ENCODE data around the gene MAPK10.

MAPK10 gene

DNA sequence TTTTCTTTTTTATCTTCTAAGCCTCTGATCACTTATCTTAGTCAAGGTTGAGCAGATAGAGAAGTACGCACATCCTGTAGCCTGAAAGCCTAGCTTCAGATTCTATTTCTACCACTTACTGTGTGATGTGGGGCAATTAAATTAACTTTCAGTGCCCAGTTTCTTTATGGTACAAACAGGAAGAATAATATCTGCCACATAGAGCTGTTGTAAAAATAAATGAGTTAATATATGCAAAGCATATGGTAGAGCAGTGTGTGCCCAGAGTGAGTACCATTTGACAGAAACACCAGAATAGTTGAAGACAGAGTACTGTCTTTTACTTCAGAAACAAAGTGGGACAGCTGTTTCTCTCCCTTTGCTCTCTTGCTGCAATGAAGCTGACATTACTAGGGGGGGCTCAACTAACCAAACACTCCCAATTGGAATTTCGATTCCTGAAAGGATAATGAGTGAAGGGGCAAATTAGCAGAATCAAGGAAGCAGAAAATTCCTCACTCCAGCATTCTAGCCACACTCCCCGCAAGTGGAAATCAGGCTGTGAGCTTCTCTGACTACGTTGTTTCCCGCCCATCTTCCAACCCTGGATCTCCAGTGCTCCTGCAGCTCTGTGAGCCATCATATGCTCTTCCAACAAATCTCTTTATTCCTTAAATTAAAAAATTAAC lies 80.4 kb downstream of the MAPK10 start:
- Histone ChIP-seq H3K36me3 (ENCODE audit: control insufficient read depth in 2 of 2, insufficient read depth in 2 of 2, low read length in 2 of 2) (no peaks in the 10 kb centered on the region), H3K9me3 (ENCODE audit: control insufficient read depth in 2 of 2, low read length in 2 of 2) (no peaks in the 10 kb centered on the region)

DNA sequence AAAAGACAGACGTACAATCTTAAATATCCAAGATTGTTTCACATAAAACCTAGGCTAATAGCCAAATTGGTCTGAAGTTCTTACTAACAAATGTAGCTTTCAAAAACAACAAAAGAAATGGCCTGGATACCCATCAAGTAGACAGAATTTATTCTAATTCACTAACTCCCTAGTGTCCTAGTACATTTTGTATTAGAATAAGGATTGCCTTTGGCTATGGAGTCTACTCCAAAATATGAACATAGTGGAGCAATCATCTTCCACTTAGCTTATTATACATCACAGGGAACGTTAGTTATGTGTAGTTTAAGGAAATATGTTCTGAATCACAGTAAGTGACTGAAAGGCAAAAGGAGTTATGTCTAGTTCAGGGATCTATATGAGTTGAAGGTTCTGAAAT lies 81.7 kb downstream of the MAPK10 start:
- H3K9ac ChIP-seq (ENCODE audit: low read length in 2 of 2): no peak overlapping the region

More for the DNA sequence above, 80.4 kb downstream of the MAPK10 start:
- Histone ChIP-seq H3K9ac (ENCODE audit: low read length in 2 of 2) (no peak overlapping the region), H3K27ac (ENCODE audit: low read length) (no peak overlapping the region), H3K27me3 (ENCODE audit: control insufficient read depth in 1 of 2, insufficient read depth in 2 of 2, low read length in 2 of 2) (no peaks in the 10 kb centered on the region), H3K4me1 (ENCODE audit: control insufficient read depth, insufficient read depth, low read length) (no peaks in the 10 kb centered on the region), H3K4me3 (ENCODE audit: low read length in 2 of 2) (no peak overlapping the region)

DNA sequence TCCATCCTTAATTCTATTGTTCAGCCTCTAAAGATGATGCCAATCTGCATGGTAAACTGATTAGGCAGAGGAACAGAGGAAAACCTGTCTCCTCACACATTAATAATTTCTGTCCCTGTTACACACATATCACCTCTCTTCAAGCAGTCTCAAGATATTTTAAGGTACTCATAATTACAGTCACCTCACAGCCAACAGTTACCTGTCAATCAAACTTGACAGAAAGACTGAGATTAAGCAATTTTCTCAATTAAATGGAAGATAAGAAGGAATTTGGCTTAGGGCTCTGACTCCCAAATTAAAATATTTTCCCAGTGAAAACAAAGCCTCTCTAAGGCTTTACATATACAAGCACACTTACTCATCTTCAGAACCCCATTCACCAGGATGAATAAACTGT lies 85.2 kb downstream of the MAPK10 start:
- no peaks in the 10 kb centered on the region for H3K9me3 ChIP-seq (ENCODE audit: control insufficient read depth in 2 of 2, low read length in 2 of 2)
- no peak overlapping the region for H3K27ac ChIP-seq (ENCODE audit: low read length)
- no peaks in the 10 kb centered on the region for H3K27me3 ChIP-seq (ENCODE audit: control insufficient read depth in 1 of 2, insufficient read depth in 2 of 2, low read length in 2 of 2)
- H3K4me1 ChIP-seq (ENCODE audit: control insufficient read depth, insufficient read depth, low read length): no peaks in the 10 kb centered on the region
- H3K4me3 ChIP-seq (ENCODE audit: low read length in 2 of 2): no peak overlapping the region
- no peak overlapping the region for H3K9ac ChIP-seq (ENCODE audit: low read length in 2 of 2)
- H3K36me3 ChIP-seq (ENCODE audit: control insufficient read depth in 2 of 2, insufficient read depth in 2 of 2, low read length in 2 of 2): no peaks in the 10 kb centered on the region

More for the DNA sequence above, 81.7 kb downstream of the MAPK10 start:
- Histone ChIP-seq H3K27me3 (ENCODE audit: control insufficient read depth in 1 of 2, insufficient read depth in 2 of 2, low read length in 2 of 2) (no peaks in the 10 kb centered on the region), H3K36me3 (ENCODE audit: control insufficient read depth in 2 of 2, insufficient read depth in 2 of 2, low read length in 2 of 2) (no peaks in the 10 kb centered on the region), H3K4me1 (ENCODE audit: control insufficient read depth, insufficient read depth, low read length) (no peaks in the 10 kb centered on the region), H3K27ac (ENCODE audit: low read length) (no peak overlapping the region), H3K4me3 (ENCODE audit: low read length in 2 of 2) (no peak overlapping the region), H3K9me3 (ENCODE audit: control insufficient read depth in 2 of 2, low read length in 2 of 2) (no peaks in the 10 kb centered on the region)

DNA sequence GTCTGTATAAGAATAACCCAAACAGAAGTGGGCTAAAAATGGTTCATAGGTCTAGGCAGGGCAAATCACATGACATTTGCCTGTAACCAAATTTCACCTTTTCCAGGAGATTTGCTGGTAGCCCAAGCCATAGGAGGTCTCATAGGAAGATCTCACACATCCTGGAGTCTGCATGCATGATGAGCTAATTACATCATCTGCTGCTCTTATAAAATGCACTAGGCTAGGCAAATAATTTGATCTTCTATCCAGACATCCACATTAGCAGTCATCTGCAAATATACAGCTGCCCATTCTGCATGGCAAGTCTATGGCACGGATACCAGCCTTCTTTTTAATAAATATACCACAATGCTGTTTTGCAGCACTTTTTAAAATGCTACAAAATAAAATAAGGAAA lies 87.2 kb downstream of the MAPK10 start:
- Histone ChIP-seq H3K27me3 (ENCODE audit: control insufficient read depth in 1 of 2, insufficient read depth in 2 of 2, low read length in 2 of 2) (no peaks in the 10 kb centered on the region), H3K4me3 (ENCODE audit: low read length in 2 of 2) (no peak overlapping the region), H3K9me3 (ENCODE audit: control insufficient read depth in 2 of 2, low read length in 2 of 2) (no peaks in the 10 kb centered on the region), H3K27ac (ENCODE audit: low read length) (no peak overlapping the region), H3K36me3 (ENCODE audit: control insufficient read depth in 2 of 2, insufficient read depth in 2 of 2, low read length in 2 of 2) (no peaks in the 10 kb centered on the region), H3K4me1 (ENCODE audit: control insufficient read depth, insufficient read depth, low read length) (no peaks in the 10 kb centered on the region), H3K9ac (ENCODE audit: low read length in 2 of 2) (no peak overlapping the region)

DNA sequence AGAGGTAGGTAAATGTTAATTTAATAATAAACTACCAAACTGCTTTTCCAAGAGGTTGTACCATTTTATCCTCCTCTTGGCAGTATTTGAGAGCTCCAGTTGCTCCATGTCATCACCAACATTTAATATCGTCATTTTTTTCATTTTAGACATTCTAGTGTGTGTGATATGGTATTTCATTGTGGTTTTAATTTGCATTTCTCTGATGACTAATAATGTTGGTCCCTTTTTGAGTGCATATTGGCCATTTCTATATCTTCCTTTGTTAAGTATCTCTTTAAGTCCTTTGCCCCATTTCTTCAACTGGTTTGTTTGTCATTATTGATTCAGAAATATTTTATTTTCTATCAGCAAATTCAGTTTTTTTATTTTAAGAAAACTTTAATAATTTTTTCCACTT lies 88.8 kb downstream of the MAPK10 start:
- H3K4me3 ChIP-seq (ENCODE audit: low read length in 2 of 2): no peak overlapping the region

DNA sequence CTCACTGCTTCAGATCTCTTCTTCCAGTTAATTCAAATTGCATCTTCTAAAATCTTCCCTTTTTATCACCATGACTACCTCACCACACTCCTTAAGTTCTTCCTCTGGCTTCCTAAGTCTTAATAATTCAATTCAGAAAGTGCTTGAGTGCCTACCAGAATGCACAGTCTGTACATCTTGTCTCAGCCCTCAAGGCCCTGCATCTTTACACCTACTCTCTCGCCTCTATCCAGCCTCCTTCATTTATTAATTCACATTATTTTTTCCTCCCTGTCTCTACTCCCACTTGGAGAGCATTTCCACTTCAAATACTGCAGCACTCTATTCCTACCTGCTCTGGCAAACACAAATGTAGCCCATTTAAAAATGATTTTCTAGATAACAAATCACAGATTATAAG lies 90.5 kb downstream of the MAPK10 start:
- Histone ChIP-seq H3K27me3 (ENCODE audit: control insufficient read depth in 1 of 2, insufficient read depth in 2 of 2, low read length in 2 of 2) (no peaks in the 10 kb centered on the region), H3K4me1 (ENCODE audit: control insufficient read depth, insufficient read depth, low read length) (no peaks in the 10 kb centered on the region), H3K9me3 (ENCODE audit: control insufficient read depth in 2 of 2, low read length in 2 of 2) (no peaks in the 10 kb centered on the region), H3K27ac (ENCODE audit: low read length) (no peak overlapping the region), H3K36me3 (ENCODE audit: control insufficient read depth in 2 of 2, insufficient read depth in 2 of 2, low read length in 2 of 2) (no peaks in the 10 kb centered on the region), H3K4me3 (ENCODE audit: low read length in 2 of 2) (no peak overlapping the region), H3K9ac (ENCODE audit: low read length in 2 of 2) (no peak overlapping the region)

More for the DNA sequence above, 88.8 kb downstream of the MAPK10 start:
- Histone ChIP-seq H3K9me3 (ENCODE audit: control insufficient read depth in 2 of 2, low read length in 2 of 2) (no peaks in the 10 kb centered on the region), H3K36me3 (ENCODE audit: control insufficient read depth in 2 of 2, insufficient read depth in 2 of 2, low read length in 2 of 2) (no peaks in the 10 kb centered on the region), H3K4me1 (ENCODE audit: control insufficient read depth, insufficient read depth, low read length) (no peaks in the 10 kb centered on the region), H3K9ac (ENCODE audit: low read length in 2 of 2) (no peak overlapping the region), H3K27me3 (ENCODE audit: control insufficient read depth in 1 of 2, insufficient read depth in 2 of 2, low read length in 2 of 2) (no peaks in the 10 kb centered on the region), H3K27ac (ENCODE audit: low read length) (no peak overlapping the region)

DNA sequence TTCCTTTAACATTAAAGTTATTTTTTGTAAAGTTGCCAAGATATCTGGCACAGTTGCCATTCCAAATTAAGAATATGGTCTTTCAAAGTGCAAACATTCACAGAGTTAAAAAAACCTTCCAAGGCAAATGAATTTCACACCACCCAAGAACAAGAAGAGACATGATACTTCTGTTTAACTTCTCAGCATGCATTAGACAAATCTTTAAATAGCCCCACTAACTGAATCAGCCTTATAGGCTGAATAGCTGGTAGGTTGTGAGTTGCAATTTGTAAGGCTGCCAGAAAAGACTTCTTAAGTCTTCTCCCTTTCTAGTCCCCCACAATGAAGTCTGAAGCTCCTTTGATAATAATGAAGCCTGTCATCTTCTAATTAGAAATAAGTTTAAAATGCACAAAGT lies 95.6 kb downstream of the MAPK10 start:
- no peaks in the 10 kb centered on the region for H3K36me3 ChIP-seq (ENCODE audit: control insufficient read depth in 2 of 2, insufficient read depth in 2 of 2, low read length in 2 of 2)
- no peak overlapping the region for H3K27ac ChIP-seq (ENCODE audit: low read length)
- H3K9me3 ChIP-seq (ENCODE audit: control insufficient read depth in 2 of 2, low read length in 2 of 2): no peaks in the 10 kb centered on the region
- no peaks in the 10 kb centered on the region for H3K27me3 ChIP-seq (ENCODE audit: control insufficient read depth in 1 of 2, insufficient read depth in 2 of 2, low read length in 2 of 2)
- no peaks in the 10 kb centered on the region for H3K4me1 ChIP-seq (ENCODE audit: control insufficient read depth, insufficient read depth, low read length)
- H3K9ac ChIP-seq (ENCODE audit: low read length in 2 of 2): no peak overlapping the region
- no peak overlapping the region for H3K4me3 ChIP-seq (ENCODE audit: low read length in 2 of 2)

DNA sequence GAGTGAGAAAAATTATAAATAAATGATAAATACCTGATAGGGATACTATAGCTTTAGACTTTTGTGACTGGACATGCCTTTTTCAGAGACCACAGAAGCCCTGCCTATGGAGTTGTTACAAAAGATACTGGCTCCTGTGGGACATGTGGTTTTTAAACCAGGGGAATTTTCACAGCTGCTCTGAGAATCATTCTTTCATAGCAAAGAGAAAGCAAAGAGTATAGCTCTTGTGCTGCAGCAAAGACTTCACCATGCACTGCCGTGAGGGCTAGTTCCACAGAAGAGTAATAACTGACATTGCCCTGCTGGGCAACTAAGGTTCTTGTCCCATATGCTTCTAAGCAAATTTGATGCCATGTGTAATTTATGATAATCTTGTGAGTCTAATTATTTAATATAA lies 98.2 kb downstream of the MAPK10 start:
- Histone ChIP-seq H3K27ac (ENCODE audit: low read length) (no peak overlapping the region), H3K27me3 (ENCODE audit: control insufficient read depth in 1 of 2, insufficient read depth in 2 of 2, low read length in 2 of 2) (no peaks in the 10 kb centered on the region), H3K36me3 (ENCODE audit: control insufficient read depth in 2 of 2, insufficient read depth in 2 of 2, low read length in 2 of 2) (no peaks in the 10 kb centered on the region), H3K9me3 (ENCODE audit: control insufficient read depth in 2 of 2, low read length in 2 of 2) (no peaks in the 10 kb centered on the region), H3K9ac (ENCODE audit: low read length in 2 of 2) (no peak overlapping the region), H3K4me3 (ENCODE audit: low read length in 2 of 2) (no peak overlapping the region), H3K4me1 (ENCODE audit: control insufficient read depth, insufficient read depth, low read length) (no peaks in the 10 kb centered on the region)

DNA sequence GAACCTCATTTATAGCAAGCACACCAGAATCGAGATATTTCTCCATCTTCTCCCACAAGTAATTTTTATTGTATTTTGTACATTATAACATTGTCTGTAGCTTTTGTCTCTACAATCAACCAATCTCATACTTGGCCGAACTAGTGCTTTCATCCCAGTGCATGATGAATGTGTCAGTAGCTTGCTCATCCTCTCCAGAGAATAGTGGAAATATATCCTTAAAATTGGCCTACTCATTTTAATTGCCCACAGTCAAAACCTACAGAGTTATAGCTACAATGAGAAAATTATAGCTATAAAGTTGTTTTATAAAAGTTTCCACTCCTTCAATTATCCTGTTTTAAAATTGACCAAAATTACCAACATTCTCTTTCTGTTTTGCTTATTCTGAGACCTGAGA lies 103.8 kb downstream of the MAPK10 start:
- Histone ChIP-seq H3K9me3 (ENCODE audit: control insufficient read depth in 2 of 2, low read length in 2 of 2) (no peaks in the 10 kb centered on the region), H3K27me3 (ENCODE audit: control insufficient read depth in 1 of 2, insufficient read depth in 2 of 2, low read length in 2 of 2) (no peaks in the 10 kb centered on the region), H3K4me1 (ENCODE audit: control insufficient read depth, insufficient read depth, low read length) (no peaks in the 10 kb centered on the region), H3K4me3 (ENCODE audit: low read length in 2 of 2) (no peak overlapping the region), H3K36me3 (ENCODE audit: control insufficient read depth in 2 of 2, insufficient read depth in 2 of 2, low read length in 2 of 2) (no peaks in the 10 kb centered on the region), H3K27ac (ENCODE audit: low read length) (no peak overlapping the region), H3K9ac (ENCODE audit: low read length in 2 of 2) (no peak overlapping the region)

DNA sequence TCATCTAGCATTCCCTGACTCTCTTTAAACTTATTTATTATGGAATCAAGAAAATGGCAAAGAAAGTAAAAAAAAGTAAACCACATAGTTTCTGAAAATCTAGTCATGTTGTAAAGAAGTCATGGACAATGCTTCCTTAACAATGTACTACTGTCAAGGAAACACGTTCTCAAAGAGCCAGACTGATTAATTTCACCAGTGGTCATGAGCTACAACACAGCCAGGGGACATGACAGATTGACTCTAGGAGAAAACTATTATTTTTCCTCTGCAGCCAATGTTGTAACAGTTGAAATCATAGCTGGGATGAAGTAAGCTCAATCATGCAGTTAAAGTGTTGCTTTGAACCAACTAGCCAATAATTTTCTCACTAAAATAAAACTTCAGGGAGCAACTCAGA lies 109.2 kb downstream of the MAPK10 start:
- Histone ChIP-seq H3K4me3 (ENCODE audit: low read length in 2 of 2) (no peak overlapping the region), H3K9ac (ENCODE audit: low read length in 2 of 2) (no peak overlapping the region), H3K27me3 (ENCODE audit: control insufficient read depth in 1 of 2, insufficient read depth in 2 of 2, low read length in 2 of 2) (no peaks in the 10 kb centered on the region), H3K27ac (ENCODE audit: low read length) (no peak overlapping the region), H3K36me3 (ENCODE audit: control insufficient read depth in 2 of 2, insufficient read depth in 2 of 2, low read length in 2 of 2) (no peaks in the 10 kb centered on the region), H3K9me3 (ENCODE audit: control insufficient read depth in 2 of 2, low read length in 2 of 2) (peaks cover 0 to 2% of the 10 kb centered on the region in 2 donors), H3K4me1 (ENCODE audit: control insufficient read depth, insufficient read depth, low read length) (no peaks in the 10 kb centered on the region)

DNA sequence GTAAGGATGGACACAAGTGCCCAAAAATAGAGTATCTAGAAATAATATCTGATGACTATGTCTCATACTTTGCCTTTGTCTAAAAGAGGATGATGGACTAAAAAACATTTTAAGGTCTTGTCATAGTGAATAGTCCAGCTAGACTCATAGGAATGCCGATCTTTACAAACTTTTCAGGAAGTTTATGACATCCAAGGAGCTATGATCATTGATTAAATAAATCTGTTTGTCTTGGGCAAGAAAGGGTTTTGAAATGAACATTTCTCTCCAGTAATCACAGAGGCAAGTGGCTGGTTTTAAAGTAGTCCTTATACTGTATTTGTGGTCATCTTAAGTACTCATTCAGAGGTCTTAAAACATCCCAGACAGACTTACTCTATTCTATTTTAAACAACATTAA lies 109.8 kb downstream of the MAPK10 start:
- peaks cover 0 to 2% of the 10 kb centered on the region in 2 donors for H3K9me3 ChIP-seq (ENCODE audit: control insufficient read depth in 2 of 2, low read length in 2 of 2)
- H3K9ac ChIP-seq (ENCODE audit: low read length in 2 of 2): no peak overlapping the region
- no peaks in the 10 kb centered on the region for H3K27me3 ChIP-seq (ENCODE audit: control insufficient read depth in 1 of 2, insufficient read depth in 2 of 2, low read length in 2 of 2)
- no peaks in the 10 kb centered on the region for H3K36me3 ChIP-seq (ENCODE audit: control insufficient read depth in 2 of 2, insufficient read depth in 2 of 2, low read length in 2 of 2)
- H3K4me3 ChIP-seq (ENCODE audit: low read length in 2 of 2): no peak overlapping the region
- no peaks in the 10 kb centered on the region for H3K4me1 ChIP-seq (ENCODE audit: control insufficient read depth, insufficient read depth, low read length)
- no peak overlapping the region for H3K27ac ChIP-seq (ENCODE audit: low read length)
